ENCODE data around the gene TUBB3. TPM values are rescaled to one million over a fixed set of nuclear protein-coding genes. Genes with fewer than 3 reads are reported as not detected.

Gene TUBB3
- total and polyA plus RNA-seq, 2 donors (not counting 1 experiment from before 2014, with no cell fraction given), result 0.34 to 4.4 TPM

DNA sequence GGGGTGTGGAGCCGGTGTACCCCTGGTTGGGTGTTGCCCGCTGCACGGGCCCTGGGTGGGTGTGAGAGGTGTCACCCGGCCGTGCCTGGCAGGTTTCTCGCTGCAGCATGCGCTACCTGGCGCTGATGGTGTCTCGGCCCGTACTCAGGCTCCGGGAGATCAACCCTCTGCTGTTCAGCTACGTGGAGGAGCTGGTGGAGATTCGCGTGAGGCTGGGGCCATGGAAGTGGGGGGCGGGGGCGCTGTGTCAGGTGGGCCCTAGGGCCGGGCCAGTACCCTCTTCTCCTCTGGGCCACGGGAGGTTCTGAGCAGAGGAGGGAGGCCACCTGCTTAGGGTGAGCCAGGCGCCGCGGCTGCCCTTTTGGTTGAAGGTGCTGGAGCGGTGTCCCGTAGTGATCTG is 38.8 kb downstream of the TUBB3 start:
- Mint-ChIP-seq H3K4me3 (no peak overlapping the region), H3K27ac (no peak overlapping the region), H3K9me3 (ENCODE audit: insufficient read depth) (no peaks in the 10 kb centered on the region), H3K27me3 (no peaks in the 10 kb centered on the region), H3K4me1 (peaks cover 15% of the 10 kb centered on the region)
- Histone ChIP-seq H3K9ac (ENCODE audit: low read length) (no peak overlapping the region), H3K36me3 (replicated peaks in 1 of 2; ENCODE audit: control extremely low read depth in 1 of 2, control insufficient read depth in 1 of 2, extremely low read depth in 1 of 2, insufficient read depth in 2 of 2, low read length in 1 of 2) (peaks cover 0 to 72% of the 10 kb centered on the region in 2 experiments), H2AFZ (ENCODE audit: insufficient read depth, low read depth, low read length, poor library complexity, severe bottlenecking) (no peak overlapping the region), H3K27ac (ENCODE audit: low read length in 2 of 2) (no peak overlapping the region), H3K4me3 (ENCODE audit: control extremely low read depth in 1 of 5, extremely low read depth in 1 of 5, insufficient read depth in 1 of 5, low read depth in 2 of 5, low read length in 4 of 5) (no peak overlapping the region), H3K4me1 (ENCODE audit: control insufficient read depth in 2 of 2, insufficient read depth in 2 of 2, low read length in 2 of 2) (peaks cover 14% of the 10 kb centered on the region in 2 donors), H3K9me3 (ENCODE audit: control extremely low read depth in 1 of 3, control insufficient read depth in 2 of 3, insufficient read depth in 1 of 3, low read length in 2 of 3) (peaks cover 0 to under 1% (median 0%) of the 10 kb centered on the region in 3 donors), H3K4me2 (replicated peaks; ENCODE audit: low read depth, low read length, poor library complexity, severe bottlenecking) (no peak overlapping the region), H3K27me3 (replicated peaks in 1 of 4; ENCODE audit: control extremely low read depth in 1 of 4, control insufficient read depth in 3 of 4, insufficient read depth in 4 of 4, low read length in 3 of 4) (no peaks in the 10 kb centered on the region), H4K20me1 (ENCODE audit: control insufficient read depth, insufficient read depth, low read length, poor library complexity, severe bottlenecking) (peaks cover 49% of the 10 kb centered on the region), H3K79me2 (ENCODE audit: control insufficient read depth, insufficient read depth, low read length) (peaks cover 26% of the 10 kb centered on the region)
- DNase-seq, result no peak
- WGBS (ENCODE audit: insufficient coverage), result 99% methylated on average over 18 of the region's 23 CpGs
- ChIA-PET POLR2A (no interaction called here), CTCF (no interaction called here)
- intact Hi-C loops (cut with micrococcal nuclease), result no loop called here
- TF ChIP-seq CTCF (IDR thresholded peaks at IDR 0.05) (no peak), EZH2 (IDR thresholded peaks at IDR 0.05; ENCODE audit: borderline replicate concordance, insufficient read depth, low read depth, low read length, poor library complexity, severe bottlenecking) (no peak)
- ATAC-seq (ENCODE audit: low read depth), result no peak

DNA sequence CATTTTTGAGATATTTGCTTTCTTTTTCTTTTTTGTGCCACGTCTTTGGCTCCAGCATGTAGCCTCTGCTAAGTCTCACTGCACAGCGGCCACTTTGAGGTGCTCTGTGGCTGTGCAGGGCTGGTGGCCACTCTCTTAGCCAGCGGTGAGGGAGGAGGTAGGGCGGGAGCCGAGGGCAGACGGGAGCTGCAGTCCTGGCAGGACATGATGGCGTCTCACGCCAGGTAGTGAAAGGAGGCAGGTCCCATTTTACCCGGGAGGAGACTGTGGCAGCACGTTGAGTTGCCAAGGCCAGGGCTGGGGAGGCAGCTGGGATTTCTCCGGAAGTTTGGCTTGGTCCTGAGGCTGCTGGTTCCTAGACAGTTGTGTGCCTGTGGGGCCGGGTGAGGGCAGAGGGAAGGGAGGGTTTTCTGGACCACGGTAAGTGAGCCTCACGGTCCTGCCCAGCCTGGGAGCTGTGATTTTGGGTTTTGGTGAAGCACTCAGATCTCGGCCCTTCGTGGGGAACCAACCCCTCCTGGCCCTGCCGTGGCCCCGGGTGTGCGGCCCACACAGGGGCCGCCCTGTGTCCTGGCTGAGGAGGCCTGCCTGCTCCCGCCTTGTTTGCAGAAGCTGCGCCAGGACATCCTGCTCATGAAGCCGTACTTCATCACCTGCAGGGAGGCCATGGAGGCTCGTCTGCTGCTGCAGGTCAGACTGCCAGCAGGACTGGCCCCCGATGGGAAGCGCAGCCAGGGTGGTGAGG is 39.8 kb downstream of the TUBB3 start:
- 96% methylated on average over 24 of the region's 26 CpGs for WGBS (ENCODE audit: insufficient coverage)
- no peak for TF ChIP-seq EZH2 (IDR thresholded peaks at IDR 0.05; ENCODE audit: borderline replicate concordance, insufficient read depth, low read depth, low read length, poor library complexity, severe bottlenecking)
- no peak for TF ChIP-seq CTCF (IDR thresholded peaks at IDR 0.05)
- no peak overlapping the region for H3K27ac ChIP-seq (ENCODE audit: low read length in 2 of 2)

More for the DNA sequence above, 39.8 kb downstream of the TUBB3 start:
- peaks cover 0 to 64% of the 10 kb centered on the region in 2 experiments for H3K36me3 ChIP-seq (replicated peaks in 1 of 2; ENCODE audit: control extremely low read depth in 1 of 2, control insufficient read depth in 1 of 2, extremely low read depth in 1 of 2, insufficient read depth in 2 of 2, low read length in 1 of 2)
- no peak for DNase-seq
- H3K9me3 Mint-ChIP-seq (ENCODE audit: insufficient read depth), result no peaks in the 10 kb centered on the region
- intact Hi-C loops (cut with micrococcal nuclease), result no loop called here
- H2AFZ ChIP-seq (ENCODE audit: insufficient read depth, low read depth, low read length, poor library complexity, severe bottlenecking), result no peak overlapping the region
- POLR2A ChIA-PET, result no interaction called here
- no peaks in the 10 kb centered on the region for H3K27me3 Mint-ChIP-seq
- H3K27ac Mint-ChIP-seq, result no peak overlapping the region
- H3K9me3 ChIP-seq (ENCODE audit: control extremely low read depth in 1 of 3, control insufficient read depth in 2 of 3, insufficient read depth in 1 of 3, low read length in 2 of 3), result no peaks in the 10 kb centered on the region
- H3K4me3 ChIP-seq (ENCODE audit: control extremely low read depth in 1 of 5, extremely low read depth in 1 of 5, insufficient read depth in 1 of 5, low read depth in 2 of 5, low read length in 4 of 5), result no peak overlapping the region
- no peak overlapping the region for H3K4me3 Mint-ChIP-seq
- no peaks in the 10 kb centered on the region for H3K27me3 ChIP-seq (replicated peaks in 1 of 4; ENCODE audit: control extremely low read depth in 1 of 4, control insufficient read depth in 3 of 4, insufficient read depth in 4 of 4, low read length in 3 of 4)
- no peak overlapping the region for H3K9ac ChIP-seq (ENCODE audit: low read length)
- CTCF ChIA-PET, result no interaction called here
- peaks cover 10% of the 10 kb centered on the region for H3K4me1 Mint-ChIP-seq
- peaks cover 49% of the 10 kb centered on the region for H4K20me1 ChIP-seq (ENCODE audit: control insufficient read depth, insufficient read depth, low read length, poor library complexity, severe bottlenecking)
- peaks cover 20% of the 10 kb centered on the region for H3K79me2 ChIP-seq (ENCODE audit: control insufficient read depth, insufficient read depth, low read length)
- H3K4me2 ChIP-seq (replicated peaks; ENCODE audit: low read depth, low read length, poor library complexity, severe bottlenecking), result no peak overlapping the region
- ATAC-seq (ENCODE audit: low read depth), result no peak
- H3K4me1 ChIP-seq (ENCODE audit: control insufficient read depth in 2 of 2, insufficient read depth in 2 of 2, low read length in 2 of 2), result peaks cover 4% of the 10 kb centered on the region in 2 donors

All from B cell (primary cell).